Measurements from ENCODE around the gene MECR.

Gene MECR

DNA sequence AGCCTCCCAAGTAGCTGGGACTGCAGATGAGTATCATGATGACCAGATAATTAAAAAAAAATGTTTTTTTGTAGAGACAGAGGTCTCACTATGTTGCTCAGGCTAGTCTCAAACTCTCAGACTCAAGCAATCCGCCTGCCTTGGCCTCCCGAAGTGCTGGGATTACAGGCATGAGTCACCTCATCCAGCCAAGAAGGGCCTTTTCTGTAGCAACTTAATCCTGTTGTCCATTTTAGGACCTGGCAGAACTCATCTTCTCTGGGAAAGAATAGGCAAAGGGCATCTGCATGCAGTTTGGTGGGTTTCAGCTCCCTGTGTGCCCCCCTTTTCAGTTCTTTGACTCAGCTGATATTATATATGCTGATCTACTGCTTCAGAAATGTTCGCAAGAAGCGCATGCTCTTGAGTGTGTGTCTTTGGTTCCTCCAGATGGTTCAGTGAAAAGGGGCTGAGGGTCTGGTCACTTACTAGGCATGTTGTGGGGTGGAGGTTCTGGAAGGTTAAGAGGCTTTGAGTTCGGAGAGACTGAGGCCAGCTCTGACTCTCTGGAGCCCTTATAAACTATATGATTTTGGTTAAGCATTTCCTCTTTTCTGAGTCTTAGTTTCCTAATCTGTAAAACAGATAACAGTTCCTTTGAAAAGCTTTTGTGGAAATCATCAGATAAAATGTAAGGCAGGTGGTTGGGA is 29.7 kb downstream of the MECR start:
- no peak for DNase-seq

DNA sequence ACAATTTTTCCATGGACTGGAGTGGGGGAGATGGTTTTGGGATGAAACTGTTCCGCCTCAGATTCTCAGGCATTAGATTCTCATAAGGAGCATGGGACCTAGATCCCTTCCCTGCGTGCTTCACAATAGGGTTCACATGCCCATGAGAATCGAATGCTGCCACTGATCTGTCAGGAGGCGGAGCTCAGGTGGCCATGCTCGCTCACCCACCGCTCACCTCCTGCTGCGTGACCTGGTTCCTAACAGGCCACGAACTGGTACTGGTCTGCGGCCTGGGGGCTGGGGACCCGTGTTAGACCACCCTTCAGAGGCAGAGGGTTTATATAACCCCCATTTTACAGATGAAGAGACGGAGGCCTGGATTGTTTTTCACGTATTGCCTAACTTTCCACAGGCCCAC is 32.7 kb downstream of the MECR start:
- DNase-seq, result no peak

DNA sequence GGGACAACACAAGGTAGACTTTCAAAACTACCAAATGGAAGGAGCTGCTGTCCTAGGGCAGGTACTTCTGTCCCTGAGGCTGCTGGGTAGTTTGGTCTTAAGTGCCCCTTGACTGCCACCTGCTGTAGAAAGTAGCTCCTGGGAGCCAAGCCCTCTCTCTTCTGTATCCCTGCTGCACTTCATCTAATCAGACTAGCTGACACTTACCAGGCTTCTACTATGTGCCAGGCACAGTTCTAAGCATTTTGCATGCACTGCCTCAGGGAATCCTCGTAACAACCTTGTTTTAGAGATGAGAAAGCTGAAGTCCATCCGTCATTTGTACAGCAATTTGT is 33.2 kb downstream of the MECR start:
- DNase-seq, result peak; percentile 65

DNA sequence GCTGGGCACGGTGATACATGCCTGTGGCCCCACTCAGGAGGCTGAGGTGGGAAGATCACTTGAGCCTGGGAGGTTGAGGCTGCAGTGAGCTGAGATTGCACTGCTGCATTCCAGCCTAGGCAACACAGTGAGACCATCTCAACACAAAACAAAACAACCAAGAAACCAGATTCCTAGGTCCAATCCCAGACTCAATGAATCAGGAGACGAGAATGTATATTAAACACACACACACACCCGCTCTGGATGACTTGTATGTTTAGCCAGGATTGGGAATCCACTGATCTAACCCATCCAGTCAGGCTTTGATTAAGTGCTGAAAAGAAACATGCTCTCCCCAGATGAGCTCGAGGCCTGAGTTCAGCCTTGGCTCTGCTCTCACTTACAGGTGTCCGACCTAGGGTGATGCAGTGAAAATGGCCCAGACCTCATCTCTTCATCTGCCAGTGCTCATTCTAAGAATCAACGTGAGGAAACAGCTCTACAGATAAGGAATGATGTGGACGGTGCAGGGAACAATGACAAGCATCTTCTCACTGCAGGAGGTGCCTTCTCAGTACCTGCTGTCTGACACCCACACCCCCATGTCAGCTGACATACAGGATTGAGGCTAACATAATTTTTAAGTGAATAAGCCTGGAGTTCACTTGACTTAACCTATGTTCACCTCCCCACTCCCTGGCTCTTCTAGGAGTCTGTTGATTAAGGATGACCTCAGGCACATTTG is 33.7 kb downstream of the MECR start:
- DNase-seq, result no peak

DNA sequence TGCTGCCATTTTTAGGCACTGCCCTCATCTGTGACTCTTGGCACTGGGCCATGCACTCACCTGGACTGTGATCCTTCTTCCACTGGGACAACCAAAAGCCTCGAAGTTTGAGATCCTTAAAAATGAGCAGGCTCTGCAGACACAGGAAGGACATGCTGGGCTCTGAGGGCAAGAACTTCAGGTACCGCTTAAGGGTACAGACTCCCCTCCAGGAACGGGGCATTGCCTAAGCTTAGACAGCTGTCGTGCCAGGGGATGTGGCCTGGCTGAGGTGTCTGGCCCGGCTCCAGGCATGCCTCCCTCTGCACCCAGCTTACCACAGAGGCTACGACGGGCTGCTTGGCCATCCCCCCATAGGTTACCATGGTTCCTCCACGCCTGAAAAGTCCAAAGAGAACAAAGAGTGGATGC is 34.8 kb downstream of the MECR start:
- peak; percentile 84 for DNase-seq

DNA sequence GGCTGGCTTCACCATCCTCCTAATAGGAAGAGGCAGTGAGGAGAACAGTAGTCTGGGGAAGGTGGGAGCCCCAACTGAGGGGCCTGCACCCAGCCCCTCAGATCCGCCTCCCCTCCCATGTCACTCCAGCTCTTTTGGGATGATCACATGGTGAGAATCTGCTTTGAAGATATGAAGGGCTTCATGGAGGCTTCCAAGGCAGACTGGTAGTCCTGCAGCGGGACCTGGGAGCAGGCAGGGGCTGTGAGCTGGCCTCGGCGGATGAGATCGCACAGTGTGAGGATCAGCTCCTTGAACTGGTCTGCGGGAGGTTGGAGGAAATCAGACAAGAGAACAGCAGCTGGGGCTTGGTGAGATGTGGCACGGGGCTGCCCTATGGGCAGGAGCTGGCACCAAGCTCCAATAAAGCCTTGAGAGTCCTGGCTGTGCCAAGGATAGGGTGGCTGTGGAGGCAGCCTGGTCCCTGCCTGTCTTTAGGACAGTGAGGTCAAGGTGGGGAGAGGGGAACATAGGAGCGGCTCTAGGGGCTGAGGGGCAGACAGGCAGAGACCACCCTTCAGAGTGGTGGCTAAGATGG is 36.8 kb downstream of the MECR start:
- DNase-seq, result no peak

DNA sequence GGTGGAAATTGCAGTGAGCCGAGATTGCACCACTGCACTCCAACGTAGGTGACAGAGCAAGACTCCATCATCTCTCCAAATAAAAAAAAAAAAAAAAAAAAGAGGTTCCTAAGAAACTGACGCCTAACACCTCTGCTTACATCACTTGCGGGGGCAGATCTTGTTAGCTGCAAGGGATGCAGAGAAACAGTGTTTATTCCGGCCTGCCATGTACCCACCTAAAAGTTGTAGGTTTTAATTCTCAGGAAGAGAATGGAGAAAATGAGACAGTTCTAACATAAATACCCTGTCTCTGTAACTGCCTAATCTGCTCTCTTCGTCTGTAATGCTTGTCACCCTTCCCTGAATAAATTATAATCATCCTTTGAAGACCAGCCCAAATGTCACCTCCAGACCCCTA is 40.0 kb downstream of the MECR start:
- no peak for DNase-seq

DNA sequence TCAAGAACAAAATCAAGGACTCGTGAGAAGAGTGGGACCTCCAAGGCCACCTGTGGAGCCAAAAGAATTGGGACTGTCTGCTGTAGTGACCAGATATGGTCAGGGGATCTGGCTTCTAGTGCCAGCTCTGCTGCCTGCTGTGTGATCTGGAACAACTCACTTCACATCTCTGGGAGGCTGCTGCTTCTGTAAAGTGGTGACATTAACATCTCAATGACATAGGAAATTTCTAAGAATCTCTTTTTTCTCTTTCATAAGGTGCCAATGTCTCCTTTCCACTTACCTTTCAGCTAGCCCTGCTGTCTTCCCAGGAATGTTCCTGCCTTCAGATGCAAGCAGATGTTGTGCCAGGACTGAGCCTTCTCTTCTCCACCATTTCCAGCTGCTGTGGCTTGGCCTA is 44.0 kb downstream of the MECR start:
- DNase-seq, result no peak

DNA sequence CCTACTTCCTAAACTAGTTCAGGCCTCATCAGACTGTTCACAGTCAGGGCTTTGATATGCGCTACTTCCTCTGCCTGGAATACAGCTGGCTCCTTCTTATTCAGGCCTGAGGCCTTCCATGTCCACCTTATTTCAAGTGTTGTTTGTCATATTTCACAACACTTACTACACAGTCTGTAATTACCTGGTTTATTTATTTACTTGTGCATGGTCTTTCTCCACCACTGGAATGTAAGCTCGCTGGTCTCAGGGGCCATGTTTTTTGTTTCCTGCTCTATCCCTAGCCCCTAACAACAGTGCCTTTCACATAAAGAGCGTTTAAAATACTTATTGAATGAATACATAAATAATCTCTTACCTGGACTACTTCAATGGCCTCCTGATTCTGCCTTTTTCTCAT is 44.5 kb downstream of the MECR start:
- no peak for DNase-seq

DNA sequence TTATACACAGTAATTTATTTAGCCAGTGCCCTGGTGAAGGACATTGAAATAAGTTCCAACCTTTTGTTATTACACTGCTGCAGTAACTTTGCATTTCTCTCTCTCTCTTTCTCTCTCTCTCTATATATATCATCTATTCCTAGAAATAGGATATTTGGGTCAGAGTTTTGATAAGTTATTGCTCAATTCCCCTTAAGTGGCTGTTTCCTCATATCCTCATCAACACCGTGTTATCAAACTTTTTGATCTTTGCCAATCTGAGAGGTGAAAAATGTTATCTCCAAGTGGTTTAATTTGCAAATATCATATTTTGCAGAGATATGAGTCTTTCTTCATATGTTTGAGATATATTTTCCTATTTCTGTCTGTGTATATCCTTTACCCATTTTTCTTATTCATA is 47.4 kb downstream of the MECR start:
- DNase-seq, result no peak

DNA sequence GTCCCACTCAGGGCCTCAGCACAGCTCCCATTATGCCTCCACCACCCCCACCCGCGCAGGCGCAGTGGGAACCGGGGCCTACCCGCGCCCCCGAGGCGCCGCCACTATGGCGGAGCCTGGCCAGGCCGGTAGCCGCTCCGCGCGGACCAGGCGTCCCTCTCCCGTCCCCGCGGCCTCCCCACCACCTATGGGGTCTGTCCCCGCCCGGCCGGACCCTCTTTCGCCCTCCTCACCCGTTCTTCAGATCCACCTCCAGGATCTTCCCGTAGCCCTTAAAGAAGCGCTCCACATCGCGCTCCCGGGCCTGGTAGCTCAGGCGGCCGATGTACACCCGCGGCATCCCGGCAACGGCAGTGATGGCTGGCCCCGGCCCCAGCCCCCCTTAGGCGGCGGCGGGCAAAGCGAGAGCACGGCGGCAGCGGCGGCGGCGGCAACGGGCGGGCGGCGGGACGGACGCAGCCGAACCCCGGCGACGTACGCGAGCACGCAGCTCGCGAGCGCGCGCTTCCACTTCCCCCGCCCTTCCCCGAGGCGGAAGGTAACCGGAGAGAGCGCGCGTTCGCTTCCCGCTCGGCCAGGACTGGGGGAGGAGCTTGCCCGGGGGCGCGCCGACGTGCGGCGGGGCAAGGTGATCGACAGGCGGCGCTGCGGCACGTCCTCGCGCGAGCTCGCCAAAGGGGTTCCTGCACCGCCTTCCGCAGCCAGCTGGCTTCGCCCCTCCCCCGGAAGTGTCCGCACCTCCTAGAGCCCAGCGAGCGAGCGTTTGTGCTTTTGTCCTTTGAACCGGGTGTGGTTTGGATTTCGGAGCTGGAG is 49.1 kb downstream of the MECR start, which contains the start of gene SRSF4:
TSS of gene SRSF4 (minus strand) at position 488 of the 813 bp plus-strand sequence. CDS start at position 340, 148 bp downstream.
- peak; percentile 99 for DNase-seq

DNA sequence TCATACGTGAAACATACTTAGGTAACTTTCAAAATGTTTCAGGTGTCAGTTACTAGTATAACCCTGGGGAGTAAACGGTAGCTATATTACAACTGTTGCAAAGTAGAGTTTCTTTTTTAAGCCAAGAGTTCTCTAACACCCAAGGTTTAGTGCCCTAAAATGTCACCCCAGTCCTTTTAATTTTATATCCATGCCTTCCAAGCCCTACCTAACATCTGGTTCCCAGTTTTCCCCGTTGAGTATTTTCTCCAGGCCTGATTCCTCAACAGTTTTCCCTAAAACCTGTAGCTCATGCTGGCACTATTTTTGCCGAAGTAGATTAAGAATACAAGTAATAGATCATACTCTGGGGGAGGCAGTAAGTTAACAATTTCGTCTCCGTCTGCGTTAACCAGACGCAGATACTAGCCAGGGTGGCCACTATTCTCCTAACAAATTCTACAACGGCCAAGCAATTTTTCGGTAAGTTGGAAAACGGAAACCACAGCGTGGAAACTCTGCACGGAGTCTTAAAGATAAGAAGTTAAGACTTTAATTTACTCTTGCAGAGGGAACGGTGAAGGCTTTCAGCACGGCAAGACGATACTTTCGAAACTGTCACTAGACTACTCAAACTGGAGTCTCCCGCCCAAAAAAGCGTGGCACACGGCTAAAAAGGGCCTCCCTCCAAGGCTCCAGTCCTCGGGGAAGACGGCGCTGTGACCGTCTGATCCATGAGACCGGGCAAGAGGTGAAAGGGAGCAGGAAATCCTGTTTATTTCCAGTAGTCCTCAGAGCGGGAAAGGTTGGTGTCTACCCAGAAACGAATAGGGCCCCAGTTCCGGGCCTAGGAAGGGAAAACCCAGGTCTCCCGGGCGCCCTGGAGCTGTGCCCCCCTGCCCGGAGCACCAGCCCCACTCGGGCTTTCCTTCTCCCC is 50.0 kb downstream of the MECR start:
- peak; percentile 64 for DNase-seq

DNA sequence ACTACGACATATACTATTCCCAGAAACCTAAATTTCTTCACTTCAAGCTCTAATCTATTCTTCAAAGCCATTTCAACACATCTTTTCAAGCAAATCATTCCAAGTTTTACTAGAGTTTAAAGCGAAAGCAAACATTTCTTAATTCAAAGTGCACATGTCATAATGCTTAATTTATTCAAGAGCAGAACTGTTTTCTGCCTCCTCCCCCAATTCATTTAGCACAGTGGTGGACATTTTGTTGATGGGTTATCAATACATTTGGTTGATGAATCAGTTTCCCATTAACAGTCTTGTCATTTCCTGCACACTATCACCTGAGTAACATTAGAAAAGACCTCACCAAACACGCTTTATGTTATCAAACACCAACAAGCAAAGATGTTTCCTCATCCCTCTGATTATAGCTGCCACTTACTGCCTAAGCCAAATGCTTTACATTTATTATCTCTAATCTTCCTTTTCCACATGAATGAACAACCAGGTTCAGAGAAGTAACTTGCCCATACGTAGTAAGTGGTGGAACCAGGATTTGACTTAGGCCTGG is 51.0 kb downstream of the MECR start:
- DNase-seq, result no peak

DNA sequence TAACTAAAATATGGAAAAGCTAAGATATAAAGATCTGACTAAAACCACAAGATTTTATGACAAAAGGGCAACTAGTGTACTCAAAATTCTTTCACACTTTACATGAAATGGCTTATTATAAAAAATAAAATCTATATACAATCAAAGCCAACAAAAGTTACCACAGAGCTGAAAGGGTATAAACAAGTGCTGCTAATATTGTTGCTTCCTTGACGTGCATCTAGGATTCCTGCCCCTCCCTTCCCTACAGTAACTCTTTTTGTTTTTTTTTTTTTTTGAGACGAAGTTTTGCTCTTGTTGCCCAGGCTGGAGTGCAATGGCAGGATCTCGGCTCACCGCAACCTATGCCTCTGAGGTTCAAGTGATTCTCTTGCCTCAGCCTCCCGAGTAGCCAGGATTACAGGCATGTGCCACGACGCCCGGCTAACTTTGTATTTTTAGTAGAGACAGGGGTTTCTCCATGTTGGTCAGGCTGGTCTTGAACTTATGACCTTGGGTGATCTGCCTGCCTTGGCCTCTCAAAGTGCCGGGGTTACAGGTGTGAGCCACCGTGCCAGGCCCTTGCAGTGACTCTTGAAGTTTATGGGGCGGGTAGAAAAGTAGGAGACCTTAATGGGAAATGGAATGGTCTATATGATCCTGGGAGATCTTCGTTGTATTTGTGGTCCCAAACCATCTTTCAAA is 53.6 kb downstream of the MECR start:
- DNase-seq, result no peak

DNA sequence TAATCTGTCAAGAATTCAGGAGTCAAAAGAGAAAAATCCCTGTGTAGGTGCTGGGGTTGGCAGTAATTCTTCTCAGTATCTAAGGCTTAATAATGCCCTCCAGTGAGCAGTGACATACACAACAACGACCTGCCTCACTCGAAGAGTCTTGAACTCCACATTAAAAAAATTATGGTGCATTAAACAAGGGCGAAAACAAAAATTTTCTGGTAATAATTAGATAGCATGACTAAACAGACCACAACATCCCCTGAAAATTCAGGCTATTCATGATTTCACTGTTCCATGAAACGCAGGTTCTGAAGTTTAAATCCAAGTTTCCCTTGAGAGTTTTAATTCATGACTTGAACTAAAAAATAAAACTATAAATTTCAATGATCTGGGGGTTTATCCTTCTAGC is 54.2 kb downstream of the MECR start:
- DNase-seq, result no peak

DNA sequence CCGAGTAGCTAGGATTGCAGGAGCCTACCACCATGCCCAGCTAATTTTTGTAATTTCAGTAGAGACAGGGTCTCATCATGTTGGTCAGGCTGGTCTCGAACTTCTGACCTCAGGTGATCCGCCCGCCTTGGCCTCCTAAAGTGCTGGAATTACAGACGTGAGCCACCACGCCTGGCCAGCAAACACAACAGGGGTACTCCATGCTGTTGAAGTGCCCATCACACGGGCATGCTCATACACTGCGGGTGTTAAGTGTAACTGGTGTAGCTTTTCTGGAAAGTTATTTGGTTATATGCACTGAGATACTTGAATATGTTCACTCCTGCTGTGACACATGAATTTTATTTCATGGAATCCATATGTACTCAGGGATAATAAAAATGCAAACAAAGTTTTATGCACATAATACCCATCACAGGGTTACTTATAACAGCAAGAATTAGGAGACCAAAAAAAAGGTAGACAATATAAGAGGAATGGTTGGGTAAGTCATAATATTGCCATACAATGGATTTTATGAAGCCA is 58.3 kb downstream of the MECR start:
- DNase-seq, result no peak

DNA sequence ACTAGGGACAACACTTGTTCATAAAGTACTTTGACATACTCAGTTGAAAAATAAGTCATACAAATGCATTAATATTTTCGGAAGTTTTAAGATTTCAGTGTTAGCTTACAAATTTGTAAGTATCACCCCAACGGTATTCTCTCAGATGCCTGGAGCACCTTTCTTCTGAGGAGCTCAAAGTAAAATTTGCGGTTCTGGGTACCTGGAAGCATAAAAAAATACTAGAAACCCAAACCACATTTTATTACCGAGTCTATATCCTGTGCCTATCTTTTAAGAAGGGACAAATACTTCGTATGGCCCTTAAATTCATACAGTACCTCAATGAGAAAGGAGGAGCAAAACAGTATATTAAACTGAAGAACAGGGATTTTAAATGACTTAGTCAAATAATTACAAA is 59.2 kb downstream of the MECR start:
- no peak for DNase-seq

DNA sequence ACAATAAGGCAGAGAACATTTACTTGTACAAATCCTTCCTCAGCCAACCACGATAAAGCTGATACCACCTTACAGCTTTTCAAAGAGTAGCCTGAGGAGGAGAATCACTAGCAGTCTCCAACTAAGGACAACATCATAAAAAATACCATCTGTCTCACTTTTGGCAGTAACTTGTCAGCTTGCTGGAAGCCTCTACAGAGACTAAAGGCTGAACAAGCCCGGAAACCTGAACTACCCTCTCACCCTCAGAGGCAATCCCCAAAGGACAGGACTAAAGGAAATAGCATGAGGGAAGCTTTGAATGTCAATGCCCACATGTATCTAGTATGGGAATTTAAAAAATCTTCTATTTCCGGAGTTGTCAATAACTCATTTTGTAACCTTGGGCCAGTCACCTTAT is 59.6 kb downstream of the MECR start:
- no peak for DNase-seq

DNA sequence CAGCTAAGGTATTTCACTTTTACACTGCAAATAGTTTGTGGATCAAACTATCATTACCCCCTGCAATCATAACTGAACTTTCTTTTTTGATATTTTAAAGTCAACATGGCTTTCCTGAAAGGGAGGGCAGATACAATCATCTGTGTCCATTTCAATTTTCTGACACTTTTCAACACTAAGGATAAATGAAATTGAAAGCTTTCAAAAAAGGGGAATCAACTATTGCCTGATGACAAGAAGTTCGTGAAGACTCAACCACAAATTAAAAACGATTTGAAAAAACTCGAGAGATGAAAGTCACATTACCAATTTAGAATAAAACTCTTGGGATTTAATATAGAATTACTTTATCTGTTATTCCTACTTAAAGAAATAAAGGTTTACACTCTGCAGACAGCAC is 60.8 kb downstream of the MECR start:
- no peak for DNase-seq

DNA sequence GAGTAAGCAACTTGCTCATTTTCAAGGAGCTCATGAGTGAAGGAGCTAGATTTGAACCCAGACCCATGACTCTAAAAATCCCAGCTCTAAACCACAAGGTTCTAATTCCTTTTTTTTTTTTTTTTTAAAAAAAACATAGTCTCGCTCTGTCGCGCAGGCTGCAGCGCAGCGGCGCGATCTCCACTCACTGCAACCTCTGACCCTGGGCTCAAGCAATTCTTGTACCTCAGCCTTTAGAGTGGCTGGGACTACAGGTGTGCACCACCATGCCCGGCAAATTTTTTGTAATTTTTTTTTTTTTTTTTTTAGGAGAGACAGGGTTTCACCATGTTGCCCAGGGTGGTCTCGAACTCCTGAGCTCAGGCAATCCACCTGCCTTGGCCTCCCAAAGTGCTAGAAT is 62.8 kb downstream of the MECR start:
- no peak for DNase-seq

DNA sequence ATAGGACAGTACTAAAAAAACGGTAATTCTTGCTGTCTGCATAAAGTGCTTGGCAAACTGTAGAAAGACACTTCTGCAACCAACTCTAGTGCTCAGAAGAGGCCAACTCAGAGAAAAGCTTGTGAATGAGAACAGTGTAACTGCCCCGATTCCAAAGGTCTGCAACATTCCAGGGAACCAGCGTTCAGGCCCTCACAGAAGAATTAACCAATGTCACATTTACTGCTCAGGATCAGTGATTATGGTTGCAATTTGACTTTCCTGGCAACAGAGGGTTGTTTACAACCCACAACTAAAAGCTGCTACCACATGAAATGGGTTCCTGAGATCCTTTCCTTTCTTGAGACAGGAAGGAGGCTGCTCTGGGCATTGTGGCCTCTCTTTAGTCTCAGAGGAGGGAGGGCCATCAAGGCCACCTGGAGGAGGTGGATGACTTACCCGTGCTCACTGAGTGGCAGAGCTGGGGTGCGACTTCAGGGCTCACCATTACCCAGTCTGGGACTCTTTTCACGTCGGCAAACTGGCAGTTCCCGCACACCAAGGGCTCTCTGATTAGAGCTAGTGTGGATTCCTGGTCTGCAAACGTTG is 64.3 kb downstream of the MECR start:
- no peak for DNase-seq

Data from RPMI8226 (cell line).